ENCODE measurements around the gene CST7.
"Not testable (repeated sequence)": the region's sequence is repeated elsewhere in the genome, so short reads cannot be mapped to it uniquely, and the experiment has no call there.

Gene CST7

DNA sequence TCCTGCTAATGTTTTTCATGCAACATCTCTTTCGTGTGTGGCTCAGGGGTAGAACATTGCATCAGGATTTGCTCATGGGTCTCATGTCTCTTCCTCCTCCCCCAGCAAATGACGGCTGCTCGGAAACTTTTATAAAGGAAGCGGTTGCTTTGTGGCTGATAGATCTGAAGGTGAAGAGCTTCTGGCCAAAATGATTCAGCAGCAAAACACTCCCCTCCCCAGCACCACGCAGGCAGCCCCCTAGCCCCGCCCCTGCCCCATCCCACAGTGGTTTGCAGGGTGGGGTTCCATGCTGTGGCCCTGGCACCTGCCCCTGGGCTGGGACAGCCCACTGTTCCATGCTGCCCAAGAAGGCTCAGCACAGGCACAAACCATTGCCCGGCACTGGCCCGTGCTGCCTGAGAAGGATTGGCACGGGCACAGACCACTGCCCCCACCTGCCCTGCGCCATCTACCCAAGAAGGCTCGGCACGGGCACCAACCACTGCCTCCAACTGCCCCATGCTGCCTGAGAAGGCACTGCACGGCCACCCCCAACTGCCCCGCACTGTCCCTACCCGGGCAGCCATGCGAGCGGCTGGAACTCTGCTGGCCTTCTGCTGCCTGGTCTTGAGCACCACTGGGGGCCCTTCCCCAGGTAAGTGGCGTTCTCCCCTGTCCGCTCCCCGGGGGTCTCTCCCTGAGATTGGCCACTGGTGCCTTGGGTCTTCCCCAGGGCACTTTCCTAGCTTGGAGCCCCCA is at the start of gene CST7:
Gene CST7, plus strand, starts transcription at position 331 of the 741 bp plus-strand sequence. Its CDS starts 237 bp downstream, at position 568.
- peak; percentile 53 to 84 (median 76) for DNase-seq (ENCODE audit: low read depth in 3 of 3)

DNA sequence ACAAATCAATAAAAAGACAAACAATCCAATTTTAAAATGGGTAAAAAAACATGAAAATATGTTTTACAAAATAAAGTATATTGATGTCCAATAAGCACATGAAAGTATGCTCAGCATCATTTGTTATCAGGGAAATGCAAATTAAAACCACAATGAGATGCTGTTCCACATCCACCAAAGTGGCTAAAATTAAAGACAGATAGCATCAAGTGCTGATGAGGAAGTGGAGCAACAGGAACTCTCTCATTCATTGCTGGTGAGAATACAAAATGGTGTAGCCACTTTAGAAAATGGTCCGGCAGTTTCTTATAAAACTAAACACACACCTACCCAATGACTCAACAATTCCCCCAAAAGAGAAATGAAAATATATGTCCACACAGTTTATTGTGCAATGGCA is 42.3 kb upstream of the CST7 start:
- no peak for DNase-seq (ENCODE audit: low read depth in 3 of 3)

- DNase-seq (ENCODE audit: low read depth in 3 of 3) = no peak
Measured at GRCh38 chr20:24908642-24909041, 40.4 kb upstream of the CST7 start.

GRCh38 chr20:24909086-24909780 is 39.8 kb upstream of the CST7 start:
- DNase-seq (ENCODE audit: low read depth in 3 of 3) = no peak

GRCh38 chr20:24909861-24910260 is 39.2 kb upstream of the CST7 start:
- DNase-seq (ENCODE audit: low read depth in 3 of 3) = no peak

- DNase-seq (ENCODE audit: low read depth in 3 of 3) = no peak
Measured at GRCh38 chr20:24910461-24910860, 38.6 kb upstream of the CST7 start.

DNA sequence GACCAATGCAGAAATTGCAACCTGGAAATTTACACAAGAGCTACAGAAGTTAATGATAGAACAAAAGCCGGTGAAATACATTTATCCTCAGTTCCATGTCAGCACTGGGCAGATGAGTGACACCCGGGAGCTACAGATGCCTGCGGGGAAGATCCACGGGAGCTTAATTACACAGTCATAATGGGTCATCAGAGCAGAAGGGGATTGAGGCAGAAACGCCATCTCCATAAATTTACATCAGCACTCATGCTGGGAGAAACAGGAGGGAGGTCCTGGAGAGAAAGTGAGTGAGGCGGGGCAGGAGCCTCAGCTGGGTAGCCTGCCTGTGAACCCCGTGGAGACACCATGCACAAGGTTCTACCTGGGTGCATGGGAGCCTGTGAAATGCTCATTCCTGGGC is 37.6 kb upstream of the CST7 start:
- no peak for DNase-seq (ENCODE audit: low read depth in 3 of 3)

DNA sequence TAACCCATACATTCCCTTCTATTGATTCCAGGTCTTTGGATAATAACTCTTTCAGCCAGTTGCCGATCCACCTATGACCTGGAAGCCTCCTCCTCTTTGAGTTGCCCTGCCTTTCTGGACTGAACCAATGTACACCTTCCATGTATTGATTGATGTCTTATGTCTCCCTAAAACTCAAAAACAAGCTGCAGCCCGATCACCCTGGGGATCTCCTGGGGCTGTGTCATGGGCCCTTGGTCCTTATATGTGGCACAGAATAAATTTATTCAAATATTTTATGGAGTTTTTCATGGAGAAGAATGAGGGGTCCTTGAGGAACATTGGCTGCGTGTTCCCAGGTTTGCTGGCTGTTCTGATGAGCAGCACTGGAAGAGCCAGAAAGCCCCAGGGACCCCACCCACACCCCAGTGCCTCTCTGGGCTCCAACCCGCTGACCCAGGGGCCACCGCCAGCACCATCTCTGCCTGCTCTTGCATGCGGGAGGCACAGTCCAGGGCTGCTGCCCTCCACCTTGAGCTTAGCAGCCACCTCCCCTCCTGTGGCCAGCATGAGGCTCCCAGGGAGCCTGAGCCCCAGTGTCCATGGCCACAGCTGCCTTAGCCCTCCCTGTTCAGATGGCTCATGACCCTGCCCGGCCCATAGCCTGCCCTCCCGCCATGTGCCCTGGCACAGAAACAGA is 36.5 kb upstream of the CST7 start:
- DNase-seq (ENCODE audit: low read depth in 3 of 3) = no peak

GRCh38 chr20:24913076-24913628 is 35.9 kb upstream of the CST7 start:
- DNase-seq (ENCODE audit: low read depth in 3 of 3) = no peak

DNA sequence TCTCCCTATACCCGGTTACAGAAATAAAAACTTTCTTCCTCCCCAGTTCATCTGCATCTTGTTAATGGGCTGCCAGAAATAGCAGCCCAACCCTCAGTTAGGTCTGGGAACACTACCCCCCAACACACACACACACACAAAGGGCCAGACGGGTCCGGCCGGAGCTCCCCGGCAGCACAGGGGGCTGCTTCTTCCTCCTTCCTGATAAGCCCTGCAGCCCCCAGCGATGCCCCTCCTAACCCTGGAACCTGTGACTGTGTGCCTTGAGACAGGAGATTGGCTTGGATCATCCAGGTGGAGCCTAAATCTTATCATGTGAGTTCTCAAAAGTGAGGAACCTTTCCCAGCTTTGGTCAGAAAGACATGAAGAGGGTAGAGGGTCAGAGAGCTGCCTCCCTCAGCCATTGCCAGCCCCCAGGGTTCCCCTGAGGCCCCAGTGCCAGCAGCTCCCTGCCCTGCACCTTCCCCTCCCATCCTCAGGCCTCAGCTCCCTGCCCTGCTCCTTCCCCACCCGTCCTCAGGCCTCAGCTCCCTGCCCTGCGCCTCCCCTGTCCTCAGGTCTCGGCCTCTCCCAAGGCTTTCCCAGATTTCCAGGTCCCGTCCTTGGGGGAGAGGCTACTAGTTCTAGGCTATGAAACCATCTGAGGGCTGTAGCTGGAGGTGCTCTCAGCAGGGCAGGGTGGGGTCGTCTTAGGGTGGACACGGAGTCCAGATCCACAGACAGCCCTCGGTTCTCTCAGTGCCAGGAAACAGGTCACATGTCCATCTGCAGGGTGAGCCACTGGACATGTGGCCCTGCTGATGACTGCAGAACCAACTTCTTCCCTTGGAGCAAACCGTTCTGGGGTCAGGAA is 34.5 kb upstream of the CST7 start:
- no peak for DNase-seq (ENCODE audit: low read depth in 3 of 3)

- DNase-seq (ENCODE audit: low read depth in 3 of 3) = no peak
Measured at GRCh38 chr20:24915440-24915839, 33.6 kb upstream of the CST7 start.

DNA sequence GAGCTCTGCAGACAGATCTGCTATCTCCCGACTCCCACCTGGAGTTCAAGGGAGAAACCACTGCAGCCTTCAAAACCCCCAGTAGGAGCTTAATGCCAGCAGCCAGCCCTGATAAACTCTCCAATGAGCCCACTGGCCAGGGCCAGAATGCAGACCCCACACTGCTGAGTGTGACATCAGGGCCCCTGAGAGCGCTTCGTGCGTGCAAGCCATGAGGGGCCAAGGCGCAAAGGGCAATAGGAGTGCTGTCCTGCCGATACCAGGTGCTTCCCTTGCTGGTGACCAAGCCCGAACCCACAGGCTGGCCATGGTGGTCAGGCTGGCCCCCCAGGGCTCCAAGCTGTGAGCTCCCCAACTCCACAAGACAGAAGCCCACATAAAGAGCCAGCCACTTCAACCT is 33.2 kb upstream of the CST7 start:
- no peak for DNase-seq (ENCODE audit: low read depth in 3 of 3)

GRCh38 chr20:24916412-24916811 is 32.7 kb upstream of the CST7 start:
- no peak for DNase-seq (ENCODE audit: low read depth in 3 of 3)

- DNase-seq (ENCODE audit: low read depth in 3 of 3) = no peak
Measured at GRCh38 chr20:24917056-24917455, 32.0 kb upstream of the CST7 start.

DNA sequence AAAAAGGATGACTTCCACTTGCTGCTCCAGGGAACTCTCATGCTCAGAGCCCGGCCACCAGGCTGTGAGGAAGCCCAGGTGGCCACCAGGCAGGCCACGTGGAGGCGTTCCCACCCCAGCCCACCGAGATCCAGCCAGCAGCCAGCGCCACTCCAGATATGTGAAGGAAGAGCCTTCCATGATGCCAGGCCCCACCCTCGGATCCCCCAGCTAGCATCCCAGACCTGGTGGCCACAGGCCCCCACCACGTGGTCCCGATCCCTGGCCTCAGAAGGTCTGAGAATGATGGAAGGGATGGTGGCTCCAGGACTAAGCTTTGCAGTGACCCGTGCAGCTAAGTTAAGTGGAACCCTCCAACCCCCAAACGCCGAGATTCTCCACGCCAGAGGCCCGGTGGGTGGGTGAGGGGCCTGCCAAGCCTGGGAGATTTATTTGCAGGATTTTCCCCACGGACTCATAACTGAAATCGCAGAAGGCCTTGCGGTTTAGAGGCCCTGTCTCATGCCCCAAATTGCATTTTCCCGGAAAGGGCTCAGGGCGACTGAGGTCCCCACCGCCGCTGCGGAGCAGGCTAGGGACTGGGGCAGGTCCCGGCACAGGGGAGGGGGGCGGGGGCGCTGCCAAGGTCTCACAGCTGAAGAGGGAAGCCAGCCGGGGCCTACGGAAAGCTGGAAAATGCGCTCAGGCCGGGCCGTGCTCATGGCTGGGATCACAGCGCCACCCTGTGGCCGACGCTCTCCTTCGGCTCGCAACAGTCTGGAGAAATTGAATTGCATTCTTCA is 31.1 kb upstream of the CST7 start:
- DNase-seq (ENCODE audit: low read depth in 3 of 3) = peak; percentile 14 to 21 (median 18)

DNA sequence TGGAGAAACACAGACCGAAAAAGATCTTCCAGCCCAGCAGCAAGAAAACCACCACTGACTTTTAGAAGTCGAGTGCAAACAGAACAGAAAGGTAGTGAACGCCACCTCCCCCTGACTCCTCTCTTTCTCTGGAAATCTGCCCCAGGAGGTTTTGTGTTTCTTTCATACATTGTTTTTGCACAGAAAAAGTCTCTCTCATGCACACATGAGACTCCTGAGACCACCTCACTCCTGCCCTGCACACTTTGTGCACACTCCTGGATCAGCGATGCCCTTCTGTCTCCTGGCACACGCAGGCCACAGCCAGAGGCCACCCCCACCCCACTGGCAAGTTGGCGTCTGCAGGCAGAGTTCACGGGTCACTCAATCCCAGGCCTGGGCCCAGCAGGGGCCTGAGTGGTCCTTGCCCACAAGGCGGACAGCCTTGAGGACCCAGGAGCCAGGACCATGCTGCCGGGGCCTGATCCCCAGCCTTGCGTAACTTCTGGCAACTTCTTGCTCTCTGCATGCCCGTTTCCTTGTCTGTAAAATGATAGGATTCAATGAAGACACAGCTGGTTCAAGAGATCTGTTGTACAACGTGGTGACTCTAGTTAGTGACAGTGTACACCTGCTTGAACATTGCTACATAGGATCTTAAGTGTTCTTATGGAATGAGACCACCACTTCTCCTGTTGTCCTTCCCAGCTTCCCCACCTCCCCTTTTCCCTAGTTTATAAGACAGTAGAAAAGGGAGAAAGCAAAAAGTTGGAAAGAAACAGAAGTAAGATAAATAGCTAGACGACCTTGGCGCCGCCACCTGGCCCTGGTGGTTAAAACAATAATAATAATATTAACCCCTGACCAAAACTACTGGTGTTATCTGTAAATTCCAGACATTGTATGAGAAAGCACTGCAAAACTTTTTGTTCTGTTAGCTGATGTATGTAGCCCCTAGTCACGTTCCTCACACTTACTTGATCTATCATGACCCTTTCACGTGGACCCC is 30.2 kb upstream of the CST7 start:
- no peak for DNase-seq (ENCODE audit: low read depth in 3 of 3)

GRCh38 chr20:24919665-24920064 is 29.4 kb upstream of the CST7 start:
- not testable (repeated sequence) for DNase-seq (ENCODE audit: low read depth in 3 of 3)

DNA sequence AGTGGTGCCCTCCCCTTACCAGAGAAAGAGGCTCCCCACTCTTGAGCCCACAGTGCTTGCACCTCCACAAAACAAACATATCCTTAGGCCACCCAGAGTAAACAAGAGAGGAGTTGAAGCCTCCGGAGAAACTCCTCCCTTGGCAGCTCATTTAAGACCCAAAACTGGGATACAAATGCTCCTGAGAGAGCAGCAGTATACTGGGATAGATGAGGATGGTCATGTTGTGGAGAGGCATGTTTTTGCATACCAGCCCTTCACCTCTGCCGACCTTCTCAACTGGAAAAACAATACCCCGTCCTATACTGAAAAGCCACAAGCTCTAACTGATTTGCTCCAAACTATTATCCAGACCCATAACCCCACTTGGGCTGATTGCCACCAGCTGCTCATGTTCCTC is 28.4 kb upstream of the CST7 start:
- DNase-seq (ENCODE audit: low read depth in 3 of 3) = not testable (repeated sequence)

DNA sequence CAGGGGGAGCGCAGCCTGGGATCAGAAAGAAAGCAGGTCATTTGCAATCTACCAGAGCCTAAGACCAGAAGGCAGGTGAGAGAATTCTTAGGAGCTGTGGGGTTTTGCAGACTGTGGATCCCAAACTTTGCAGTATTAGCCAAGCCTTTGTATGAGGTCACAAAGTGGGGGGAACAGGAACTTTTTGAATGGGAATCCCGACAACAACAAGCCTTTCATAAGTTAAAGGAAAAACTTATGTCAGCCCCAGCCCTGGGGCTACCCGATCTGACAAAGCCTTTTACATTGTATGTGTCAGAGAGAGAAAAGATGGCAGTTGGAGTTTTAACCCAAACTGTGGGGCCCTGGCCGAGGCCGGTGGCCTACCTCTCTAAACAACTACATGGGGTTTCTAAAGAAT is 19.8 kb upstream of the CST7 start:
- not testable (repeated sequence) for DNase-seq (ENCODE audit: low read depth in 3 of 3)

Measured in stimulated activated CD4-positive, alpha-beta T cell treated with anti-CD3 and anti-CD28 coated beads, TNF-alpha, amount 100 ng/mL, for 48 hours (primary cell).